ENCODE data around the gene CYSRT1. TPM values are rescaled to one million over a fixed set of nuclear protein-coding genes. Genes with fewer than 3 reads are reported as not detected.
A peak's percentile ranks its signal among the peaks of the same experiment; 100 is the strongest.

Gene CYSRT1
- total RNA-seq, 1 donor from 2014 or later = 0.68 TPM

- Mint-ChIP-seq H3K4me3 (no peak within 1 kb of the TSS), H3K9me3 (no peaks in the 10 kb centered on the region), H3K27ac (no peak within 1 kb of the TSS), H3K27me3 (peaks cover 3% of the 10 kb centered on the region), H3K4me1 (peaks cover 3% of the 10 kb centered on the region), H3K36me3 (ENCODE audit: low read depth) (no peaks in the 10 kb centered on the region)
- intact Hi-C loops (cut with micrococcal nuclease) = no loop called here
- no peak for DNase-seq
Observed at GRCh38 chr9:137230705-137231371, 5.9 kb downstream of the CYSRT1 start, which contains the start of gene SLC34A3. TSS of gene SLC34A3 (plus strand) at chr9:137230901. CDS start at chr9:137231703, 802 bp downstream.

- H3K9me3 Mint-ChIP-seq = no peaks in the 10 kb centered on the region
- DNase-seq = no peak
- no peaks in the 10 kb centered on the region for H3K36me3 Mint-ChIP-seq (ENCODE audit: low read depth)
- H3K4me3 Mint-ChIP-seq = no peak overlapping the region
- peaks cover 3% of the 10 kb centered on the region for H3K27me3 Mint-ChIP-seq
- H3K27ac Mint-ChIP-seq = no peak overlapping the region
- intact Hi-C loops (cut with micrococcal nuclease) = no loop called here
- H3K4me1 Mint-ChIP-seq = peaks cover 3% of the 10 kb centered on the region
Observed at GRCh38 chr9:137231372-137232039, 6.5 kb downstream of the CYSRT1 start.

- H3K4me3 Mint-ChIP-seq = no peak overlapping the region
- H3K27ac Mint-ChIP-seq = no peak overlapping the region
- H3K27me3 Mint-ChIP-seq = peaks cover 3% of the 10 kb centered on the region
- H3K4me1 Mint-ChIP-seq = peaks cover 3% of the 10 kb centered on the region
- no peak for DNase-seq
- H3K36me3 Mint-ChIP-seq (ENCODE audit: low read depth) = no peaks in the 10 kb centered on the region
- intact Hi-C loops (cut with micrococcal nuclease) = no loop called here
- H3K9me3 Mint-ChIP-seq = no peaks in the 10 kb centered on the region
Observed at GRCh38 chr9:137232101-137232500, 7.1 kb downstream of the CYSRT1 start.

- H3K4me3 Mint-ChIP-seq = no peak overlapping the region
- intact Hi-C loops (cut with micrococcal nuclease) = no loop called here
- peaks cover 2% of the 10 kb centered on the region for H3K4me1 Mint-ChIP-seq
- H3K36me3 Mint-ChIP-seq (ENCODE audit: low read depth) = no peaks in the 10 kb centered on the region
- DNase-seq = no peak
- H3K9me3 Mint-ChIP-seq = no peaks in the 10 kb centered on the region
- H3K27me3 Mint-ChIP-seq = peaks cover 3% of the 10 kb centered on the region
- H3K27ac Mint-ChIP-seq = no peak overlapping the region
Observed at GRCh38 chr9:137232510-137232909, 7.5 kb downstream of the CYSRT1 start.

GRCh38 chr9:137233143-137233980 is 8.4 kb downstream of the CYSRT1 start:
- intact Hi-C loops (cut with micrococcal nuclease) = no loop called here
- Mint-ChIP-seq H3K27ac (no peak overlapping the region), H3K9me3 (no peaks in the 10 kb centered on the region), H3K4me1 (peaks cover 2% of the 10 kb centered on the region), H3K36me3 (ENCODE audit: low read depth) (no peaks in the 10 kb centered on the region), H3K27me3 (peaks cover 2% of the 10 kb centered on the region), H3K4me3 (no peak overlapping the region)
- DNase-seq = no peak

GRCh38 chr9:137234055-137234697 is 9.2 kb downstream of the CYSRT1 start:
- H3K4me3 Mint-ChIP-seq = no peak overlapping the region
- H3K36me3 Mint-ChIP-seq (ENCODE audit: low read depth) = peaks cover 2% of the 10 kb centered on the region
- no peak overlapping the region for H3K27ac Mint-ChIP-seq
- H3K27me3 Mint-ChIP-seq = peaks cover 2% of the 10 kb centered on the region
- intact Hi-C loops (cut with micrococcal nuclease) = no loop called here
- H3K4me1 Mint-ChIP-seq = peaks cover 7% of the 10 kb centered on the region
- no peak for DNase-seq
- H3K9me3 Mint-ChIP-seq = no peaks in the 10 kb centered on the region

- Mint-ChIP-seq H3K27ac (no peak overlapping the region), H3K4me1 (peaks cover 7% of the 10 kb centered on the region), H3K9me3 (no peaks in the 10 kb centered on the region), H3K36me3 (ENCODE audit: low read depth) (peaks cover 2% of the 10 kb centered on the region), H3K27me3 (peaks cover 2% of the 10 kb centered on the region), H3K4me3 (no peak overlapping the region)
- DNase-seq = no peak
- intact Hi-C loops (cut with micrococcal nuclease) = no loop called here
Observed at GRCh38 chr9:137234758-137235423, 9.9 kb downstream of the CYSRT1 start.

- Mint-ChIP-seq H3K36me3 (ENCODE audit: low read depth) (peaks cover 2% of the 10 kb centered on the region), H3K4me3 (no peak overlapping the region), H3K27me3 (peaks cover 2% of the 10 kb centered on the region), H3K9me3 (no peaks in the 10 kb centered on the region), H3K4me1 (peaks cover 7% of the 10 kb centered on the region), H3K27ac (no peak overlapping the region)
- DNase-seq = no peak
- intact Hi-C loops (cut with micrococcal nuclease) = loop anchor here (2.0 kb wide), 1 partner anchor 47 kb away; the partner anchor contains the start of genes ANAPC2 and SSNA1
Observed at GRCh38 chr9:137235424-137236237, 10.7 kb downstream of the CYSRT1 start.

GRCh38 chr9:137236238-137236935 is 11.4 kb downstream of the CYSRT1 start:
- H3K4me3 Mint-ChIP-seq = no peak overlapping the region
- intact Hi-C loops (cut with micrococcal nuclease) = loop anchor here (2.0 kb wide), 1 partner anchor 48 kb away; the partner anchor contains the start of genes ANAPC2 and SSNA1
- H3K27me3 Mint-ChIP-seq = peaks cover 3% of the 10 kb centered on the region
- no peaks in the 10 kb centered on the region for H3K9me3 Mint-ChIP-seq
- peaks cover 7% of the 10 kb centered on the region for H3K4me1 Mint-ChIP-seq
- H3K36me3 Mint-ChIP-seq (ENCODE audit: low read depth) = peaks cover 5% of the 10 kb centered on the region
- no peak overlapping the region for H3K27ac Mint-ChIP-seq
- peak; percentile 97 for DNase-seq

- intact Hi-C loops (cut with micrococcal nuclease) = loop anchor here (2.0 kb wide), 1 partner anchor 48 kb away; the partner anchor contains the start of genes ANAPC2 and SSNA1
- H3K36me3 Mint-ChIP-seq (ENCODE audit: low read depth) = peaks cover 9% of the 10 kb centered on the region
- H3K27me3 Mint-ChIP-seq = peaks cover 3% of the 10 kb centered on the region
- H3K9me3 Mint-ChIP-seq = no peaks in the 10 kb centered on the region
- no peak for DNase-seq
- no peak overlapping the region for H3K27ac Mint-ChIP-seq
- peaks cover 7% of the 10 kb centered on the region for H3K4me1 Mint-ChIP-seq
- H3K4me3 Mint-ChIP-seq = no peak overlapping the region
Observed at GRCh38 chr9:137236936-137237421, 12.0 kb downstream of the CYSRT1 start.

GRCh38 chr9:137237759-137238726 is 13.1 kb downstream of the CYSRT1 start:
- Mint-ChIP-seq H3K27ac (no peak overlapping the region), H3K9me3 (no peaks in the 10 kb centered on the region), H3K4me1 (peaks cover 17% of the 10 kb centered on the region), H3K36me3 (ENCODE audit: low read depth) (peaks cover 20% of the 10 kb centered on the region), H3K27me3 (peaks cover 3% of the 10 kb centered on the region), H3K4me3 (peak overlapping the region; percentile 15)
- intact Hi-C loops (cut with micrococcal nuclease) = loop anchor here (2.0 kb wide), 1 partner anchor 49 kb away; the partner anchor contains the start of genes ANAPC2 and SSNA1
- no peak for DNase-seq

Measured in activated CD4-positive, alpha-beta T cell treated with anti-CD3 and anti-CD28 coated beads, Interleukin-2, amount 10 ng/mL, durations not matched to agents 24 days and 14 days (primary cell).